Loucy (cell line): ENCODE results near the gene ERICH6.

Experiments used
- H2AFZ ChIP-seq: fragments of 200-600 bp; sonication (generic); 2 replicates; pipeline ENCODE4 v1.6.0; 2016; ENCODE audit warnings: antibody characterized with exemption, mild to moderate bottlenecking, low read length, moderate library complexity
- H3F3A ChIP-seq: fragments of 200-600 bp; 2 replicates; pipeline ENCODE4 v1.6.0; 2016; ENCODE audit warnings: antibody characterized with exemption, low read depth, mild to moderate bottlenecking
- H3K27me3 ChIP-seq: fragments of 200-600 bp; sonication (generic); 2 replicates; pipeline ENCODE4 v1.6.1; 2014; ENCODE audit warnings: low read length, mild to moderate bottlenecking; ENCODE audit not compliant: insufficient read depth, poor library complexity, severe bottlenecking
- H3K36me3 ChIP-seq: fragments of 200-600 bp; sonication (generic); 2 replicates; pipeline ENCODE4 v1.6.1; 2016; ENCODE audit warnings: low read length; ENCODE audit not compliant: insufficient read depth
- H3K4me1 ChIP-seq: fragments of 200-600 bp; sonication (generic); 2 replicates; pipeline ENCODE4 v1.5.1; 2014; ENCODE audit warnings: low read length, mild to moderate bottlenecking; ENCODE audit not compliant: insufficient read depth, poor library complexity, severe bottlenecking
- H3K4me2 ChIP-seq: fragments of 200-600 bp; sonication (generic); 2 replicates; pipeline ENCODE4 v1.6.0; 2014; ENCODE audit warnings: antibody characterized with exemption, low read length, low read depth, mild to moderate bottlenecking; ENCODE audit not compliant: poor library complexity, severe bottlenecking
- H3K4me3 ChIP-seq: fragments of 200-600 bp; sonication (generic); 2 replicates; pipeline ENCODE4 v1.5.1; 2014; ENCODE audit warnings: low read length, mild to moderate bottlenecking, mixed read lengths; ENCODE audit not compliant: poor library complexity, severe bottlenecking
- H3K79me2 ChIP-seq: fragments of 200-600 bp; sonication (generic); 2 replicates; pipeline ENCODE4 v1.6.1; 2014; ENCODE audit warnings: low read length; ENCODE audit not compliant: insufficient read depth
- H3K9ac ChIP-seq: fragments of 200-600 bp; sonication (generic); 2 replicates; pipeline ENCODE4 v1.6.0; 2014; ENCODE audit warnings: mild to moderate bottlenecking, low read depth, low read length, moderate library complexity; ENCODE audit not compliant: poor library complexity, severe bottlenecking
- H3K9me2 ChIP-seq: fragments of 200-600 bp; sonication (generic); replicated peaks from 2 replicates; pipeline ENCODE4 v1.6.1; 2016; ENCODE audit warnings: low read depth, low read length, mixed read lengths
- H3K9me3 ChIP-seq: fragments of 200-600 bp; sonication (generic); 2 replicates; pipeline ENCODE4 v1.6.1; 2014; ENCODE audit warnings: mild to moderate bottlenecking, antibody characterized with exemption, low read length, low read depth; ENCODE audit not compliant: insufficient read depth
- H4K20me1 ChIP-seq: fragments of 200-600 bp; sonication (generic); 2 replicates; pipeline ENCODE4 v1.6.0; 2014; ENCODE audit warnings: antibody characterized with exemption, low read length, mild to moderate bottlenecking; ENCODE audit not compliant: insufficient read depth, poor library complexity, severe bottlenecking
- EZH2phosphoT487 ChIP-seq: fragments of 200-600 bp; IDR thresholded peaks from 2 replicates; pipeline ENCODE4 v1.6.1; 2018; ENCODE audit warnings: antibody characterized with exemption, mild to moderate bottlenecking, moderate library complexity, borderline replicate concordance
- TF ChIP-seq, protein P1 (sequence below): fragments of 200-600 bp; sonication (generic); conservative IDR thresholded peaks from 2 replicates; pipeline ENCODE4 v1.5.1; 2014; ENCODE audit warnings: mild to moderate bottlenecking, antibody characterized with exemption, low read length

Gene ERICH6

DNA sequence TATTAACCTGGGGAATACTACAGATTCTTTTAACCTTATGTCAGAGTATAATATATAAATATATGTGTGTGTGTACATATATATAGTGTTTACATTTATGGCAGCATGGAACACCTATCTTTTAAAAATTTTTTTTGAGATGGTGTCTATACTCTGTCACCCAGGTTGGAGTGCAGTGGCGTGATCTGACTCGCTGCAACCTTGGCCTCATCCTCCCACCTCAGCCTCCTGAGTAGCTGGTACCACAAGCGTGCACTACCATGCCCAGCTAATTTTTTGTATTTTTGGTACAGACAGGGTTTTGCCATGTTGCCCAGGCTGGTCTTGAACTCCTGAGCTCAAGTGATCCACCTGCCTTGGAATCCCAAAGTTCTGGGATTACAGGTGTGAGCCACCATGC lies 18.5 kb upstream of the ERICH6 start:
- no peaks in the 10 kb centered on the region for H3F3A ChIP-seq
- no peaks in the 10 kb centered on the region for H3K9me3 ChIP-seq
- no peaks in the 10 kb centered on the region for H4K20me1 ChIP-seq
- H3K4me3 ChIP-seq = no peak overlapping the region
- no peaks in the 10 kb centered on the region for H3K79me2 ChIP-seq
- no peaks in the 10 kb centered on the region for H3K27me3 ChIP-seq
- H3K9me2 ChIP-seq = no peaks in the 10 kb centered on the region
- H3K9ac ChIP-seq = no peak overlapping the region
- H3K4me1 ChIP-seq = no peaks in the 10 kb centered on the region
- no peak overlapping the region for H3K4me2 ChIP-seq
- no peak for TF ChIP-seq EZH2phosphoT487
- TF ChIP-seq, protein P1, sequence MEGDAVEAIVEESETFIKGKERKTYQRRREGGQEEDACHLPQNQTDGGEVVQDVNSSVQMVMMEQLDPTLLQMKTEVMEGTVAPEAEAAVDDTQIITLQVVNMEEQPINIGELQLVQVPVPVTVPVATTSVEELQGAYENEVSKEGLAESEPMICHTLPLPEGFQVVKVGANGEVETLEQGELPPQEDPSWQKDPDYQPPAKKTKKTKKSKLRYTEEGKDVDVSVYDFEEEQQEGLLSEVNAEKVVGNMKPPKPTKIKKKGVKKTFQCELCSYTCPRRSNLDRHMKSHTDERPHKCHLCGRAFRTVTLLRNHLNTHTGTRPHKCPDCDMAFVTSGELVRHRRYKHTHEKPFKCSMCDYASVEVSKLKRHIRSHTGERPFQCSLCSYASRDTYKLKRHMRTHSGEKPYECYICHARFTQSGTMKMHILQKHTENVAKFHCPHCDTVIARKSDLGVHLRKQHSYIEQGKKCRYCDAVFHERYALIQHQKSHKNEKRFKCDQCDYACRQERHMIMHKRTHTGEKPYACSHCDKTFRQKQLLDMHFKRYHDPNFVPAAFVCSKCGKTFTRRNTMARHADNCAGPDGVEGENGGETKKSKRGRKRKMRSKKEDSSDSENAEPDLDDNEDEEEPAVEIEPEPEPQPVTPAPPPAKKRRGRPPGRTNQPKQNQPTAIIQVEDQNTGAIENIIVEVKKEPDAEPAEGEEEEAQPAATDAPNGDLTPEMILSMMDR = no peak
- H3K36me3 ChIP-seq = no peaks in the 10 kb centered on the region
- no peak overlapping the region for H2AFZ ChIP-seq

GRCh38 chr3:150721285-150722130 lies 17.8 kb upstream of the ERICH6 start:
- Histone ChIP-seq H3F3A (no peaks in the 10 kb centered on the region), H3K79me2 (no peaks in the 10 kb centered on the region), H3K27me3 (no peaks in the 10 kb centered on the region), H3K9ac (no peak overlapping the region), H3K4me2 (no peak overlapping the region), H3K9me2 (no peaks in the 10 kb centered on the region), H4K20me1 (no peaks in the 10 kb centered on the region), H2AFZ (peak overlapping the region; percentile 57), H3K36me3 (no peaks in the 10 kb centered on the region), H3K9me3 (no peaks in the 10 kb centered on the region), H3K4me3 (no peak overlapping the region), H3K4me1 (no peaks in the 10 kb centered on the region)
- TF ChIP-seq EZH2phosphoT487 = no peak
- TF ChIP-seq, protein P1 = peak; percentile 92

DNA sequence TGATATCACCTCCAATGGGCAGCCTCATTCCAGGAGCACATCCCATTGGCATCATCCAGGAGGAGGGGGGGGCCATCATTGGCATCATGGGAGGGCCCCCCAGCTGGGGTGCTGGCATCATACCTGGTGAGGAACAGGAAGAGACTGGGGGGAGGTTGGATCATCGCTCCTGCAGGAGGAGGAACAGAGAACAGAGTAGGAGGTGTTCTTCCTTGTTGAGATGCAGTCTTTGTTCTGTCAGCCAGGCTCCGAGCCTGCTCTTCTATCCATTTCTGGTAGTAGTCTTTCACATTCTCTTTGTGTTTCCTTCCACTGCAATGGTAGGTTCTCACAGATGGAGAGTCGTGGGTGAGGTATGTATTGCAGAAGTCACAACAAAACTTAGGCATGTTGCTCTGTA lies 16.7 kb upstream of the ERICH6 start:
- Histone ChIP-seq H3K9ac (no peak overlapping the region), H3K4me3 (no peak overlapping the region), H3K9me3 (no peaks in the 10 kb centered on the region), H3K4me2 (no peak overlapping the region), H3K4me1 (no peaks in the 10 kb centered on the region), H3K79me2 (no peaks in the 10 kb centered on the region), H3K9me2 (no peaks in the 10 kb centered on the region), H2AFZ (no peak overlapping the region), H3F3A (no peaks in the 10 kb centered on the region), H3K27me3 (no peaks in the 10 kb centered on the region), H3K36me3 (no peaks in the 10 kb centered on the region), H4K20me1 (no peaks in the 10 kb centered on the region)
- TF ChIP-seq EZH2phosphoT487 = no peak
- TF ChIP-seq, protein P1 = no peak
